A549 treated with AZD2906 at 1 μM for 4 hours (cell line): Measurements from ENCODE around the gene ABHD8. TPM values are rescaled to one million over a fixed set of nuclear protein-coding genes. Genes with fewer than 3 reads are reported as not detected.

Experiments used
- total RNA-seq: library from RNA; stranded (reverse); fragments of 200-300 nt; extraction: Qiagen RNA extraction; gene quantifications from 5 replicates; pipeline ENCODE4 v1.2.3, GENCODE V29; 2022

Gene ABHD8
- total RNA-seq: 2.2 to 3.3 TPM (median 3.1 TPM) in 5 replicates

GRCh38 chr19:17303167-17303939 is at the start of gene ABHD8:
ABHD8 (minus strand) TSS chr19:17303425; CDS start chr19:17301616, 1,809 bp downstream.

GRCh38 chr19:17336872-17337674 is 33.8 kb upstream of the ABHD8 start, which contains the start of gene GTPBP3:
GTPBP3 (plus strand) TSS chr19:17337553; CDS start chr19:17337612, 59 bp downstream.

GRCh38 chr19:17334414-17335409 is 31.5 kb upstream of the ABHD8 start, which contains the start of gene ANO8:
ANO8 (minus strand) TSS chr19:17334855; CDS start chr19:17334670, 185 bp downstream.

GRCh38 chr19:17309198-17309964 is 6.2 kb upstream of the ABHD8 start, which contains the start of gene DDA1:
DDA1 (plus strand) TSS chr19:17309563; CDS start chr19:17309655, 92 bp downstream.

GRCh38 chr19:17305517-17306284 is 2.5 kb upstream of the ABHD8 start, which contains the start of gene MRPL34:
MRPL34 (plus strand) TSS chr19:17305872; CDS start chr19:17305893, 21 bp downstream.

GRCh38 chr19:17281391-17282304 is 21.6 kb downstream of the ABHD8 start, which contains the start of gene ANKLE1:
ANKLE1 (plus strand) TSS chr19:17281901; CDS start chr19:17281921, 20 bp downstream.

GRCh38 chr19:17266975-17267788 is 36.0 kb downstream of the ABHD8 start, which contains the start of gene BABAM1:
BABAM1 (plus strand) TSS chr19:17267443; CDS start chr19:17268807, 1,364 bp downstream.

GRCh38 chr19:17264641-17264979 is 38.6 kb downstream of the ABHD8 start, which contains the start of gene USHBP1:
USHBP1 (minus strand) TSS chr19:17264745; CDS start chr19:17264299, 446 bp downstream.

GRCh38 chr19:17245535-17245984 is 57.7 kb downstream of the ABHD8 start, which contains the start of gene NR2F6:
NR2F6 (minus strand) TSS chr19:17245919; CDS start chr19:17245220, 699 bp downstream.

Other genes starting within 250 kb of the ABHD8 start
- gene HAUS8, start 228.0 kb downstream of the ABHD8 start, total RNA-seq: 11.3 to 13.9 TPM (median 13.7 TPM) in 5 replicates
- gene MYO9B, start 227.6 kb downstream of the ABHD8 start, total RNA-seq: 28.2 to 33.0 TPM (median 32.0 TPM) in 5 replicates
- 15.1 to 18.3 TPM (median 16.2 TPM) in 5 replicates for gene USE1, start 88.1 kb downstream of the ABHD8 start, total RNA-seq
- 12.4 to 13.5 TPM (median 12.8 TPM) in 5 replicates for gene OCEL1, start 77.2 kb downstream of the ABHD8 start, total RNA-seq
- 26.5 to 68.6 TPM (median 64.2 TPM) in 5 replicates for gene NR2F6, start 57.5 kb downstream of the ABHD8 start, total RNA-seq
- not detected in 5 replicates for gene USHBP1, start 38.7 kb downstream of the ABHD8 start, total RNA-seq
- gene BABAM1, start 36.0 kb downstream of the ABHD8 start, total RNA-seq: 56.9 to 65.2 TPM (median 60.7 TPM) in 5 replicates
- gene ANKLE1, start 21.5 kb downstream of the ABHD8 start, total RNA-seq: 0.11 to 0.48 TPM (median 0.47 TPM) in 5 replicates
- 55.8 to 85.4 TPM (median 81.6 TPM) in 5 replicates for gene MRPL34, start 2.4 kb upstream of the ABHD8 start, total RNA-seq
- 51.2 to 57.9 TPM (median 54.8 TPM) in 5 replicates for gene DDA1, start 6.1 kb upstream of the ABHD8 start, total RNA-seq
- 2.0 to 3.8 TPM (median 3.3 TPM) in 5 replicates for gene ANO8, start 31.4 kb upstream of the ABHD8 start, total RNA-seq
- gene GTPBP3, start 34.1 kb upstream of the ABHD8 start, total RNA-seq: 13.2 to 20.3 TPM (median 19.3 TPM) in 5 replicates
- not detected in 5 replicates for gene PLVAP, start 73.9 kb upstream of the ABHD8 start, total RNA-seq
- not detected in 5 replicates for gene CCDC194, start 90.8 kb upstream of the ABHD8 start, total RNA-seq
- gene BST2, start 102.2 kb upstream of the ABHD8 start, total RNA-seq: 0.12 to 0.22 TPM (median 0.16 TPM) in 5 replicates
- gene MVB12A, start 116.6 kb upstream of the ABHD8 start, total RNA-seq: 30.6 to 42.8 TPM (median 40.1 TPM) in 5 replicates
- 0.31 to 0.71 TPM (median 0.64 TPM) in 5 replicates for gene TMEM221, start 145.2 kb upstream of the ABHD8 start, total RNA-seq
- not detected in 5 replicates for gene NXNL1, start 157.5 kb upstream of the ABHD8 start, total RNA-seq
- gene SLC27A1, start 167.1 kb upstream of the ABHD8 start, total RNA-seq: 2.2 to 3.0 TPM (median 2.4 TPM) in 5 replicates
- gene PGLS, start 208.2 kb upstream of the ABHD8 start, total RNA-seq: 48.4 to 84.4 TPM (median 77.5 TPM) in 5 replicates